DND-41 (cell line): Measurements from ENCODE around the gene PDE4DIP.
"Not testable (repeated sequence)": the region's sequence is repeated elsewhere in the genome, so short reads cannot be mapped to it uniquely, and the experiment has no call there.

Experiments used
- CTCF ChIP-seq: IDR thresholded peaks from 2 replicates; pipeline ENCODE4 v1.5.1; 2012; ENCODE audit warnings: borderline replicate concordance, low read length, moderate library complexity, mild to moderate bottlenecking; ENCODE audit not compliant: poor library complexity, severe bottlenecking; ENCODE audit errors: extremely low read depth
- EZH2 ChIP-seq: IDR thresholded peaks from 3 replicates; pipeline ENCODE4 v1.6.1; 2012; ENCODE audit warnings: borderline replicate concordance, low read depth, mild to moderate bottlenecking, moderate library complexity, low read length, inconsistent platforms; ENCODE audit not compliant: severe bottlenecking

GRCh38 chr1:148860579-148861259 is 16.5 kb downstream of the PDE4DIP start:
- not testable (repeated sequence) for TF ChIP-seq CTCF, EZH2
